GM12892 (cell line): ENCODE results near the gene SPATA31C2.

Experiments
- POLR2A ChIP-seq: IDR thresholded peaks from 2 replicates; pipeline ENCODE4 v1.6.1; 2011; ENCODE audit warnings: low read depth, low read length, control low read depth
- POLR2AphosphoS5 ChIP-seq: IDR thresholded peaks from 2 replicates; pipeline ENCODE4 v1.6.1; 2011; ENCODE audit warnings: low read depth, low read length, control low read depth

GRCh38 chr9:88166660-88167059 is 28.4 kb upstream of the SPATA31C2 start:
- TF ChIP-seq POLR2AphosphoS5, result no peak
- TF ChIP-seq POLR2A, result no peak
